Muscle of leg (tissue), 11 donors: ENCODE data around the gene BHMT2. TPM values are rescaled to one million over a fixed set of nuclear protein-coding genes. Genes with fewer than 3 reads are reported as not detected.
A peak's percentile ranks its signal among the peaks of the same experiment; 100 is the strongest.

Experiments
- DNase-seq: peaks from one replicate; pipeline ENCODE4 v3.0.0; 2013
- H3K27ac ChIP-seq: one replicate; pipeline ENCODE4 v1.5.1; 2013; ENCODE audit warnings: mild to moderate bottlenecking, low read length, control low read depth
- H3K27me3 ChIP-seq: one replicate; pipeline ENCODE4 v1.6.1; 2013; ENCODE audit warnings: low read length; ENCODE audit not compliant: control insufficient read depth, insufficient read depth
- H3K36me3 ChIP-seq: one replicate; pipeline ENCODE4 v1.6.1; 2013; ENCODE audit warnings: low read length; ENCODE audit not compliant: control insufficient read depth, insufficient read depth
- H3K4me1 ChIP-seq: one replicate; pipeline ENCODE4 v1.6.1; 2013; ENCODE audit warnings: low read length; ENCODE audit not compliant: control insufficient read depth, insufficient read depth
- H3K4me3 ChIP-seq: one replicate; pipeline ENCODE4 v1.5.1; 2013; ENCODE audit warnings: low read length, control low read depth
- H3K9me3 ChIP-seq: replicated peaks from 2 replicates; pipeline ENCODE4 v1.6.1; 2013; ENCODE audit warnings: low read depth, low read length; ENCODE audit not compliant: control insufficient read depth
- WGBS: methylation state at CpG from one replicate; pipeline ENCODE4 v1.1.5; 2013; ENCODE audit warnings: missing lambda C conversion rate; ENCODE audit not compliant: insufficient coverage; 5-methylcytosine and 5-hydroxymethylcytosine counted together
- polyA plus RNA-seq, 8 donors: library from polyadenylated mRNA; unstranded; fragments of 120-200 nt; gene quantifications; one replicate each; pipeline versions ENCODE4 v1.2.1 to v1.2.3, GENCODE V29; 2013; ENCODE audit warnings: inconsistent platforms in 1 of 8, low replicate concordance in 1 of 8; ENCODE audit not compliant: insufficient read length in 8 of 8, insufficient read depth in 1 of 8
- total RNA-seq: library from RNA; stranded (reverse); fragments of 120-200 nt; gene quantifications from one replicate; pipeline ENCODE4 v1.2.4, GENCODE V29; 2013

The BHMT2 gene
- total and polyA plus RNA-seq, 9 donors, result 2.0 to 5.8 (median 2.7) TPM

DNA sequence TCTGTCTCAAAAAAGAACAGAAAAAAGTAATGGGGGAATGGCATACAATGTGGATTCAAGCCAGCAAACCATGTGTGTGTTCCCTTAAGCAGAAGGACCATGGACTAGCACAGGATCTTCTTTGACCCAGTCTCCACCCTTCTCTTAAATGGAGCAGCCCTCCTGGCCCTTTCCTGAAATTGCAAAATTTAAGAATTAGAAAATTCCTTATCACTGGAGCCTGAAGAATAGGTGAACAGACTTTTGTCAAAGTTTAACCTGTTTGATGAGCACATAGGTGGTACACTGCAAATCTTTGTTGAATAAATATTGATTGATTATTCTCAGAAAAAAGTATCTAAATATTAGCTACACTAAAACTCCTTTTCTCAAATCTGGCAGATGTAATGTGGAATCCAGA is 12.7 kb upstream of the BHMT2 start:
- H3K4me1 ChIP-seq, result no peaks in the 10 kb centered on the region
- DNase-seq, result no peak
- no peaks in the 10 kb centered on the region for H3K27me3 ChIP-seq
- no peak overlapping the region for H3K4me3 ChIP-seq
- H3K9me3 ChIP-seq, result no peaks in the 10 kb centered on the region
- H3K36me3 ChIP-seq, result no peaks in the 10 kb centered on the region
- no peak overlapping the region for H3K27ac ChIP-seq

DNA sequence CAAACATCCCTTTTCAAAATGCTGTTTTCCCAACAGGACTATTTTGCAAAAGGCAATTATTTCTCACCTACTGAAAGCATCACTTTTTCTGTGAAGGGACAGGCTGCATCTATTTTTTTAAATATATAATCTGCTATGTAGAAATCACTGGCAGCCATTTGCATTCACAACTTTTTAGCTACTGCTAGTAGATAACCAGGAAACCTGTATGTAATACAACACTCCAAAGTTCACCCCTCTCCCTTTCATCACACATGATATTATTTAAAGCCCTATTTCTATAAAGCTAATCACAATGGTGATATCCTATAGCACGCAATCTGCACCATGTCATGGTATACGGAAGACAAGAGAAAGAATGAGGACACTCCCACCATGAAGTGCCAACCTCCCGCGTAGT is 9.9 kb upstream of the BHMT2 start:
- WGBS, result no CpG with 5 or more reads among the region's 4 CpGs
- Histone ChIP-seq H3K27me3 (no peaks in the 10 kb centered on the region), H3K4me1 (peaks cover 2% of the 10 kb centered on the region), H3K9me3 (no peaks in the 10 kb centered on the region), H3K4me3 (no peak overlapping the region), H3K36me3 (no peaks in the 10 kb centered on the region), H3K27ac (no peak overlapping the region)
- DNase-seq, result no peak

GRCh38 chr5:79062436-79062835 is 7.1 kb upstream of the BHMT2 start:
- WGBS, result 56% methylated on average over 1 of the region's 3 CpGs
- Histone ChIP-seq H3K9me3 (no peaks in the 10 kb centered on the region), H3K4me3 (no peak overlapping the region), H3K27ac (no peak overlapping the region), H3K36me3 (no peaks in the 10 kb centered on the region), H3K4me1 (peaks cover 2% of the 10 kb centered on the region), H3K27me3 (no peaks in the 10 kb centered on the region)
- DNase-seq, result peak; percentile 23

GRCh38 chr5:79070350-79070667 is 742 bp downstream of the BHMT2 start:
- 0% methylated on average over 2 of the region's 9 CpGs for WGBS

GRCh38 chr5:79074641-79075040 is 5.1 kb downstream of the BHMT2 start:
- 71% methylated on average over 2 of the region's 6 CpGs for WGBS
- DNase-seq, result no peak
- Histone ChIP-seq H3K4me1 (peaks cover 1% of the 10 kb centered on the region), H3K9me3 (peaks cover 6% of the 10 kb centered on the region), H3K4me3 (no peak overlapping the region), H3K27me3 (peaks cover 6% of the 10 kb centered on the region), H3K36me3 (no peaks in the 10 kb centered on the region), H3K27ac (no peak overlapping the region)

More at GRCh38 chr5:79070350-79070667, 742 bp downstream of the BHMT2 start:
- peaks cover 7% of the 10 kb centered on the region for H3K27me3 ChIP-seq
- H3K9me3 ChIP-seq, result peaks cover 6% of the 10 kb centered on the region
- DNase-seq, result peak; percentile 48
- peak overlapping the region; percentile 35 for H3K4me3 ChIP-seq
- peaks cover 2% of the 10 kb centered on the region for H3K4me1 ChIP-seq
- no peak overlapping the region for H3K27ac ChIP-seq
- no peaks in the 10 kb centered on the region for H3K36me3 ChIP-seq

- WGBS, result 87% methylated on average over 5 of the region's 11 CpGs
- H3K36me3 ChIP-seq, result no peaks in the 10 kb centered on the region
- no peak overlapping the region for H3K4me3 ChIP-seq
- H3K4me1 ChIP-seq, result no peaks in the 10 kb centered on the region
- H3K27me3 ChIP-seq, result no peaks in the 10 kb centered on the region
- peaks cover 6% of the 10 kb centered on the region for H3K9me3 ChIP-seq
- no peak for DNase-seq
- no peak overlapping the region for H3K27ac ChIP-seq
Observed at GRCh38 chr5:79075646-79076426, 6.3 kb downstream of the BHMT2 start.

DNA sequence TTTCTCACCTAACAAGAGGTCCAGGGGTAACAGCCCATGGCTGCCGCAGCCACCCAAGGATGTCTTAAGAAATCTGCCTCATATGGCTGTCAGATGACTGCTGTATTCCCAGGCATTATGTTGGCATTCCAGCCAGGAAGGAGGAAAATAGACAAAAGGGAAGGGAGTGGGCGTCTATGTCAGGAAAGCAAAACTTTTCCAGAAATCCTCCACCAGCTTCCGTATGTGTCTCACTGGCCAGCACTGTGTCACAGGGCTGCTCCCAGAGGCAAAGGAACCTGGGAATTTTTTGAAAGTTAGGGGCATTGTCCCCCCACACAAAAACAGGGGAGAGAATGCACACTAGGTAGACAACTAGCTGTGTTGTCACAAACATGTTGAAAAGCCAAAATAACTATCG is 7.3 kb downstream of the BHMT2 start:
- WGBS, result no CpG with 5 or more reads among the region's 4 CpGs
- peak; percentile 17 for DNase-seq
- Histone ChIP-seq H3K27ac (no peak overlapping the region), H3K27me3 (no peaks in the 10 kb centered on the region), H3K4me3 (no peak overlapping the region), H3K9me3 (peaks cover 6% of the 10 kb centered on the region), H3K4me1 (no peaks in the 10 kb centered on the region), H3K36me3 (no peaks in the 10 kb centered on the region)

DNA sequence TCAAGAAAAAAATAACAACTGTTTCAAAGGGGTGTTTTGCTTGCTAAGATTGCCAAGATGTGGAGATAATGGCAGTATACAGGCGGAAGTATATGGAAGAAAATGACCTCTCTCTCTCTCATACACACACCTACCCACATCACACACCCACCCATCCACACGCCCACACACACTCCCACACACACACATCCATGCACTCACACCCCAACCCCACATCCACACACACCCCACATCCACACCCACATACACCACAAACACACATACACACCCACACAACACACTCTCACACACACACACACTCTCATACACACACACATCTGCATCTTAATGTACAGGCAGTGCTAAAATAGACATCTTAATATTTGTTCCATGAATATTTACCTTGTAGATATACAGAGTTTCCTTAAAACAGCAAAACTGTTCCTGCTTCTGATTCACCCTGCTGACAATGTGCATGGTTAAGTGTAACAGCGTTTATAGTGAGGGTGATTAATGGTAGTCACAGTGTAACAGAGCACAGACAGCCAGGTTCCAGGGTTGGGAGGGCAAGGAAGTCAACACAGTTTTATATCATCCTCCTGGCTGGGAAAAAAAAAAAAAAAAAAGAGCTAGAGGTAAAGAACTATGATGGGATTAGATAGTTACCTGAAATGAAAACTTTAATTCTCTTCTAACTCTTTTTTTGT is 8.3 kb downstream of the BHMT2 start:
- WGBS, result 0% methylated on average over 1 of the region's 3 CpGs
- H3K36me3 ChIP-seq, result no peaks in the 10 kb centered on the region
- H3K27me3 ChIP-seq, result no peaks in the 10 kb centered on the region
- no peak for DNase-seq
- H3K27ac ChIP-seq, result no peak overlapping the region
- H3K4me1 ChIP-seq, result no peaks in the 10 kb centered on the region
- peaks cover 6% of the 10 kb centered on the region for H3K9me3 ChIP-seq
- no peak overlapping the region for H3K4me3 ChIP-seq

DNA sequence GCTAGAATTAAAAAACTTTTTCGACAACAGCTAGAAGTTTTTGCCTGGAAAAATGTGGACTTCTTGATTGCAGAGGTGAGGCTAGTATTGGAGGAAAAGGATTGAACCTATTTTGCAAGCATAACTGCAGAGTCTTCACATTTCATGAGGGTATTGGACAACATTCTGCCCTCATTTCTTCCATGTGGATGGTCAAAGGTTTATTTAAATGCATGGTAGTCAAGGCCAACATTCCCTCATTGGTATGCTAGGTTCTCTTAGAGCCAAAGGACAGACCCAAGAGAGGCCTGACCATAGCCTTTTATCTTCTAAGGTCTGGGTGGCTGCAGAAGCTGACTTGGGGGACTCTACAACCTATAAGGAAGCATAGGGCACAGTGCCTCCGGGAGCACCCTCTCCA is 11.2 kb downstream of the BHMT2 start:
- Histone ChIP-seq H3K36me3 (no peaks in the 10 kb centered on the region), H3K9me3 (no peaks in the 10 kb centered on the region), H3K27me3 (no peaks in the 10 kb centered on the region), H3K4me3 (no peak overlapping the region), H3K27ac (no peak overlapping the region), H3K4me1 (no peaks in the 10 kb centered on the region)
- DNase-seq, result no peak
- 100% methylated on average over 1 of the region's 2 CpGs for WGBS

DNA sequence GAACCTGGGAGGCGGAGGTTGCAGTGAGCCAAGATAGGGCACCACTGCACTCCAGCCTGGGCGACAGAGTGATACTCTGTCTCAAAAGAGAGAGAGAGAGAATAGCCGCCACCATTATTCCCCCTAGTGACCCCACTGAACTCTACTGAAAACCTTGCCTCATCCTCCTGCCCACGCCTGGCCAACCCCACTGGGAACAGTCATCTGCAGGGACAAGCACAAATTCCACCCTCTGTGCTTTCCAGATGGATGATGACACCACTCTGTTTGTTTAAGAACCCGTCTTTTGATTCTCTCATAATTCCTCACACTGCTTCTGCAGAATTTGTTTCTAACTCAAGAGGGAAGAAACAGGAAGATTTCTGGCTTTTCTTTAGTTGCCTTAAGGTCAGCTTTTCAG is 12.2 kb downstream of the BHMT2 start:
- no peak overlapping the region for H3K27ac ChIP-seq
- DNase-seq, result no peak
- no peaks in the 10 kb centered on the region for H3K27me3 ChIP-seq
- H3K36me3 ChIP-seq, result no peaks in the 10 kb centered on the region
- 94% methylated on average over 3 of the region's 5 CpGs for WGBS
- H3K9me3 ChIP-seq, result no peaks in the 10 kb centered on the region
- no peaks in the 10 kb centered on the region for H3K4me1 ChIP-seq
- no peak overlapping the region for H3K4me3 ChIP-seq
